GM10266 (cell line): ENCODE data around the gene SEMA4A.

Experiments used
- DNase-seq: peaks from one replicate; pipeline ENCODE4 v3.0.0; 2012; ENCODE audit errors: extremely low spot score
- CTCF ChIP-seq: IDR thresholded peaks from 2 replicates; pipeline ENCODE4 v1.5.1; 2012; ENCODE audit warnings: mild to moderate bottlenecking, low read depth; ENCODE audit not compliant: control insufficient read depth, insufficient read depth; ENCODE audit errors: missing control alignments

The SEMA4A gene

GRCh38 chr1:156226782-156227181 is 73.4 kb downstream of the SEMA4A start:
- DNase-seq, result no peak

More at GRCh38 chr1:156226782-156227181, 73.4 kb downstream of the SEMA4A start:
- no peak for TF ChIP-seq CTCF
